Measurements from ENCODE around the gene RNF212B.

- TF ChIP-seq CTCF (IDR thresholded peaks at IDR 0.05) (peak in 1 of 3 donors; percentile 18), POLR2A (IDR thresholded peaks at IDR 0.05) (no peak)
These were observed 14.3 kb downstream of the RNF212B start for GRCh38 chr14:23252006-23252405.

All from lower leg skin (tissue), 3 donors.